Astrocyte of the hippocampus (primary cell): ENCODE results near the gene OGFR.

Experiments
- DNase-seq: peaks from one replicate; pipeline ENCODE4 v3.0.0; 2011; ENCODE audit warnings: low read depth, low spot score

OGFR gene

DNA sequence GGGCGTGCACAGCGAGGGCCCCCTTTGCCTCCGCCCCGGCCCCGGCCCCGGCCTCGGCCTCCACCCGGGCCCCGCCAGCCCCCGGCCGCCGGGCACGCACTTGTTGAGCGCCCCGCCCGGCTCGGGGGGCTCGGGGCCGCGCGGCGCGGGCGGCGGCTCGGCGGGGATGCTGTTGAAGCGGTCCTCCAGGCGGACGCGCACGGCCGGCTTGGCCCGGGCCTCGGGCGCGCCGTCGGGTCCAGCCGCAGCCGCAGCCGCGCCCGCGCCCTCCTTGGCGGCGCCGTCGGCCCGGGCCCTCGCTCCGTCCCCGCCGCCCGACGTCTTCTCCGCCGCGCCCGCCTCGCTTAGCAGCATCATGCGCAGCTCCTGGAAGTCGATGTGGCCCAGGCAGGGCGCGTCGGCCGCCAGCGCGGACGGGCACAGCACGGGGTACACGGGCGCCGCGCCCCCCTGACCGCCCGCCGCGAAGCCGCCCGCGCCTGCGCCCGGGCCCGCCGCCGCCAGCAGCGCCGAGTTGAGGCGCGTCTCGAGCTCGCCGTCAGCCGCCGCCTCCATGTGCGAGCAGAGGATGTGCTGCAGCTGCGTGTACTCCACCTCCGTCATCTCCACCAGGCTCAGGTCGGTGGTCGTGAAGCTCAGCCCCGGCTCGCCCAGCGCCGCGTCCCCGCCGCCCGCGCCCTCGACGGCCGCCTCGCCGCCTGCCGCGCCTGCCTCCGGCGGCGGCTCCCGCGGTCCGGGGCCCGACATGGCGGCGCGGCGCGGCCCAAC, 56.5 kb downstream of the OGFR start:
- peak; percentile 63 for DNase-seq

DNA sequence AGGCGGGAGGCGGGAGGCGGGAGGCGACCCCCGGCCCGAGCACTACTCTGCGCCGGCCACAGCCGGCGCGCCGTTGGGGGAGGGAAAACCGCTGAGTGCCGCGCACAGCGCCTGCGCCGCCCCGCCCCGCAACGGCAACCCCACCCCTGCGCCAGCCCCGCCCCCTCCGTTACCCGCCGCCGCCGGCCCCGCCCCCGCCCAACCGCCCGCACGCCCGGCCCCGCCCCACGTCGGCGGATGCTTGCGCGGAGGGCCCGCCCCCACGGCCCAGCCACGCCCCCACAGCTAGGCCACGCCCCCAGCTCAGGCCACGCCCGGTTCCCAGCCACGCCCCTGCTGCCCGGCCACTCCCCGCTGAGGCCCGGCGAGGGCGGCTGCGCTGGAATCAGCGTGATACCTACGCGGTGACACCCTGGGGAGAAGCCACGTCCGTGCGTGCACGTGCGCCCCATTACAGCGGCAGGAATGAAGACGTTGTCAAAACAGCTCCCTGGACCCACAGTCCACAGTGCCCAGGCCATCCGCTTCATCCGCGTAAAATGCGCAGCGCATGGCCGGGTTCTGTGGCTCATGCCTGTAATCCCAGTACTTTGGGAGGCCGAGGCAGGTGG, 57.2 kb downstream of the OGFR start, which contains the start of gene TCFL5:
Gene TCFL5 (minus strand): TSS at position 97 of the 611 bp plus-strand sequence. CDS start 152 bp downstream, outside the sequence.
- DNase-seq, result peak; percentile 94
